ENCODE data around the gene ACOT13.

GRCh38 chr6:24621626-24622289 is 45.1 kb upstream of the ACOT13 start:
- TF ChIP-seq CTCF (IDR thresholded peaks at IDR 0.05) (no peak), EZH2 (IDR thresholded peaks at IDR 0.05; ENCODE audit: borderline replicate concordance, insufficient read depth, low read depth, low read length, poor library complexity, severe bottlenecking) (no peak)
